CD4-positive, alpha-beta T cell (primary cell): ENCODE data around the gene PSMC6. TPM values are rescaled to one million over a fixed set of nuclear protein-coding genes. Genes with fewer than 3 reads are reported as not detected.

Source experiments
- ATAC-seq: fragments of 200-7000 bp; cut with Tn5 transposase; one replicate; pipeline ENCODE4 v1.10.0; 2022; ENCODE audit warnings: mild to moderate bottlenecking; ENCODE audit not compliant: poor library complexity
- CTCF ChIA-PET: fragments of 350-600 bp; sonication (Branson Sonifier 250); formaldehyde crosslinking; loops from one replicate; lab custom pipeline; 2021; ENCODE audit warnings: antibody characterized with exemption, inconsistent platforms; lab: Charles Lee
- POLR2A ChIA-PET: fragments of 350-600 bp; sonication (Branson Sonifier 250); formaldehyde crosslinking; loops from one replicate; lab custom pipeline; 2021; ENCODE audit warnings: antibody characterized with exemption, inconsistent platforms; lab: Charles Lee
- DNase-seq, 14 experiments: peaks; one replicate each; pipeline ENCODE4 v3.0.0-alpha.2; 2013 to 2020; ENCODE audit warnings: mixed read lengths in 2 of 14
- H3K27ac ChIP-seq, 2 donors: one replicate each; pipeline versions ENCODE4 v1.5.1 to v1.7.0; 2013; ENCODE audit warnings: low read length in 2 of 2, low read depth in 1 of 2, mild to moderate bottlenecking in 1 of 2
- H3K27me3 ChIP-seq, 2 experiments: 1 replicate in 1 of 2; 2 replicates in 1 of 2; pipeline versions ENCODE4 v1.6.1 to v1.7.0; 2013; ENCODE audit warnings: low read length in 2 of 2, control low read depth in 1 of 2, mild to moderate bottlenecking in 1 of 2, moderate library complexity in 1 of 2; ENCODE audit not compliant: insufficient read depth in 2 of 2, control insufficient read depth in 1 of 2
- H3K36me3 ChIP-seq: one replicate; pipeline ENCODE4 v1.6.1; 2013; ENCODE audit warnings: low read length, control low read depth; ENCODE audit not compliant: insufficient read depth
- H3K4me1 ChIP-seq: one replicate; pipeline ENCODE4 v1.6.1; 2013; ENCODE audit warnings: low read length, control low read depth; ENCODE audit not compliant: insufficient read depth
- H3K4me3 ChIP-seq: one replicate; pipeline ENCODE4 v1.5.1; 2013; ENCODE audit warnings: mild to moderate bottlenecking, low read length, moderate library complexity
- H3K9me3 ChIP-seq, 2 experiments: 1 replicate in 1 of 2; 2 replicates in 1 of 2; pipeline versions ENCODE4 v1.6.1 to v1.7.0; 2013; ENCODE audit warnings: low read length in 2 of 2, mild to moderate bottlenecking in 2 of 2, control low read depth in 1 of 2, moderate library complexity in 1 of 2; ENCODE audit not compliant: control insufficient read depth in 1 of 2, insufficient read depth in 1 of 2
- H3K27ac Mint-ChIP-seq: one replicate; pipeline ENCODE4 v1.8.0; 2020; ENCODE audit warnings: mixed read lengths
- H3K27me3 Mint-ChIP-seq: one replicate; pipeline ENCODE4 v1.8.0; 2021; ENCODE audit warnings: mixed read lengths
- H3K36me3 Mint-ChIP-seq: one replicate; pipeline ENCODE4 v1.8.0; 2021; ENCODE audit warnings: low read depth, mixed read lengths
- H3K4me1 Mint-ChIP-seq: one replicate; pipeline ENCODE4 v1.8.0; 2021; ENCODE audit warnings: low read depth, mixed read lengths
- H3K4me3 Mint-ChIP-seq: one replicate; pipeline ENCODE4 v1.8.0; 2020; ENCODE audit warnings: mild to moderate bottlenecking, mixed read lengths
- H3K9me3 Mint-ChIP-seq: one replicate; pipeline ENCODE4 v1.8.0; 2020; ENCODE audit warnings: mixed read lengths
- intact Hi-C, 2 experiments: fragments of 100-400 bp; cut with DNase I in 1 of 2; cut with micrococcal nuclease in 1 of 2; formaldehyde crosslinking; loops; one replicate each; pipeline versions ENCODE4 v1.15.1 to v1.9.0; 2023 to 2025; cut with DNase I, micrococcal nuclease
- total RNA-seq, 174 experiments: library from RNA in 2 of 174; stranded (reverse) in 2 of 174; gene quantifications; one replicate each; pipeline ENCODE4 v1.2.3 and lab custom pipeline; 2021 to 2026
- TF ChIP-seq, protein P1 (sequence below): fragments of 200-600 bp; IDR thresholded peaks from one replicate; pipeline ENCODE4 v1.8.0; 2022; ENCODE audit warnings: antibody characterized with exemption, mild to moderate bottlenecking

The PSMC6 gene
- total RNA-seq, 2 experiments from 2014 or later: 110 to 111 TPM

DNA sequence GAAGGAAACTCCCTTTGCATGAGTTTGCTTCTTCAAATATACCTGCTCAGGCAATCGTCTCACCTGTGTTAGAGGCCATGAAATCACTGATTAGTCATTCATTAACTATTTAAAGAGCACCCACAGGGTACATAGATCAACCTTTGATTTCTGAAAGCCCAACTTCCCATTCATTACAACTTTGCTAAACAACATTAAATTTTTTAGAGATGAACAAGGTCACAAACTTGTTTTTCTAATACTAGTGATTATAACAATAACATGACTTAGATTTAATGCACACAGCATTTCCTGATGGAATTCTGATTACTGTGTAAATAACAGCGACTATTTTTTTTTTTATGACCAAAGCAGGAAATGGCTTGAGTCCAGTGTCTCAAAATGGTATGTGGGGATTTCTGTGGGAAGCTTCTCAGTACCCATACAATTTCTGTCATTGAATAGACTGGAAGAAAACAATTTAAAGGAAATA, 6.3 kb upstream of the PSMC6 start:
- peaks cover 7% of the 10 kb centered on the region for H3K4me1 ChIP-seq
- ChIA-PET CTCF (no interaction called here), POLR2A (no interaction called here)
- intact Hi-C loops: loop anchor here in 1 of 2 experiments (10.0 kb wide), 1 partner anchor 454 kb away; the partner anchor contains the start of gene DDHD1
- Mint-ChIP-seq H3K36me3 (no peaks in the 10 kb centered on the region), H3K4me1 (no peaks in the 10 kb centered on the region), H3K4me3 (no peak overlapping the region), H3K9me3 (no peaks in the 10 kb centered on the region), H3K27ac (no peak overlapping the region), H3K27me3 (no peaks in the 10 kb centered on the region)
- no peaks in the 10 kb centered on the region for H3K9me3 ChIP-seq
- TF ChIP-seq, protein P1, sequence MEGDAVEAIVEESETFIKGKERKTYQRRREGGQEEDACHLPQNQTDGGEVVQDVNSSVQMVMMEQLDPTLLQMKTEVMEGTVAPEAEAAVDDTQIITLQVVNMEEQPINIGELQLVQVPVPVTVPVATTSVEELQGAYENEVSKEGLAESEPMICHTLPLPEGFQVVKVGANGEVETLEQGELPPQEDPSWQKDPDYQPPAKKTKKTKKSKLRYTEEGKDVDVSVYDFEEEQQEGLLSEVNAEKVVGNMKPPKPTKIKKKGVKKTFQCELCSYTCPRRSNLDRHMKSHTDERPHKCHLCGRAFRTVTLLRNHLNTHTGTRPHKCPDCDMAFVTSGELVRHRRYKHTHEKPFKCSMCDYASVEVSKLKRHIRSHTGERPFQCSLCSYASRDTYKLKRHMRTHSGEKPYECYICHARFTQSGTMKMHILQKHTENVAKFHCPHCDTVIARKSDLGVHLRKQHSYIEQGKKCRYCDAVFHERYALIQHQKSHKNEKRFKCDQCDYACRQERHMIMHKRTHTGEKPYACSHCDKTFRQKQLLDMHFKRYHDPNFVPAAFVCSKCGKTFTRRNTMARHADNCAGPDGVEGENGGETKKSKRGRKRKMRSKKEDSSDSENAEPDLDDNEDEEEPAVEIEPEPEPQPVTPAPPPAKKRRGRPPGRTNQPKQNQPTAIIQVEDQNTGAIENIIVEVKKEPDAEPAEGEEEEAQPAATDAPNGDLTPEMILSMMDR: no peak
- DNase-seq (no peak), ATAC-seq (no peak)
- H3K27me3 ChIP-seq: no peaks in the 10 kb centered on the region
- no peak overlapping the region for H3K27ac ChIP-seq
- H3K36me3 ChIP-seq: no peaks in the 10 kb centered on the region
- H3K4me3 ChIP-seq: no peak overlapping the region

DNA sequence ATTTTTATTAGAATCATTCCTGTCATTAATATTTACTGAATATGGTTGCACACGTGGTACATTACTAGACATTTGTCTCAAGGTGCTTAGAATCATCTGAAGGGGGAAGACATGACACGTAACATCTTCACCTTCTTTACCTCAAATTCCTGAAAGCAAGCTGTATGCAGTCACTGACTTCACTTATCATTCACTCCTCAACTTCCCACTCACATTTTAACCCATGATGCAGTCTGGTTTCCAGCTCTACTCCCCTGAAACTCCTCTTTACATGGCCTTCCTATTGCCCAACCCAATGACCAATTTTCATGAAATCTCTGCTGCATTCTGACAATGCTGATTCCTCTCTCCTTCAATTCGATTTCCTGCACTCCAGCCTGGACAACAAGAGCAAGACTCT, 5.8 kb upstream of the PSMC6 start:
- no peak overlapping the region for H3K4me3 ChIP-seq
- H3K36me3 ChIP-seq: no peaks in the 10 kb centered on the region
- H3K27me3 Mint-ChIP-seq: no peaks in the 10 kb centered on the region
- intact Hi-C loops: loop anchor here in 1 of 2 experiments (10.0 kb wide), 1 partner anchor 454 kb away; the partner anchor contains the start of gene DDHD1
- no peaks in the 10 kb centered on the region for H3K36me3 Mint-ChIP-seq
- POLR2A ChIA-PET: no interaction called here
- H3K9me3 Mint-ChIP-seq: no peaks in the 10 kb centered on the region
- DNase-seq (no peak), ATAC-seq (no peak)
- CTCF ChIA-PET: no interaction called here
- H3K4me3 Mint-ChIP-seq: no peak overlapping the region
- no peaks in the 10 kb centered on the region for H3K9me3 ChIP-seq
- TF ChIP-seq, protein P1: no peak
- peaks cover 2% of the 10 kb centered on the region for H3K4me1 Mint-ChIP-seq
- H3K27ac Mint-ChIP-seq: no peak overlapping the region
- no peaks in the 10 kb centered on the region for H3K27me3 ChIP-seq
- peaks cover 8% of the 10 kb centered on the region for H3K4me1 ChIP-seq
- H3K27ac ChIP-seq: no peak overlapping the region

DNA sequence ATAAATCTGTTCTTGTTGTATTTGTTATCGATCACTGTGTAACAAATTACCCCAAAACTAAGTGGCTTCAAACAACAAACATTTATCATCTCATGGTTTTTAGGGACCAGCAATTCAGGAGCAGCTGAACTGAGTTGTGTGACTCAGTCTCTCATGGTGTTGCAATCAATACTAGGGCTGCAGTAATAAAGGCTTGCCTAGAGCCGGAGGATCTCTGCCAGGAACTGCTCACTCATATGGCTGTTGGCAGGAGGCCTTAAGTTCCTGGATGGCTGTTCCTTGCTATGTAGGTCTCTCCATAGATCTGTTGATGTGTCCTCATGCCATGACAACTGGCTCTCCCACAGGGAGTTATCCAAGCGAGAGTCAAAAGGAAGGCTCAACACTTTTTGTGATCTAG, 3.8 kb upstream of the PSMC6 start:
- Mint-ChIP-seq H3K27me3 (no peaks in the 10 kb centered on the region), H3K36me3 (peaks cover 18% of the 10 kb centered on the region), H3K4me1 (peaks cover 22% of the 10 kb centered on the region), H3K4me3 (no peak overlapping the region), H3K27ac (no peak overlapping the region), H3K9me3 (no peaks in the 10 kb centered on the region)
- CTCF ChIA-PET: no interaction called here
- no peaks in the 10 kb centered on the region for H3K9me3 ChIP-seq
- no peak overlapping the region for H3K4me3 ChIP-seq
- no peaks in the 10 kb centered on the region for H3K27me3 ChIP-seq
- POLR2A ChIA-PET: no interaction called here
- peaks cover 13% of the 10 kb centered on the region for H3K4me1 ChIP-seq
- intact Hi-C loops: loop anchor here in 1 of 2 experiments (10.0 kb wide), 1 partner anchor 452 kb away; the partner anchor contains the start of gene DDHD1
- H3K27ac ChIP-seq: no peak overlapping the region
- TF ChIP-seq, protein P1: no peak
- no peaks in the 10 kb centered on the region for H3K36me3 ChIP-seq
- ATAC-seq (no peak), DNase-seq (peak in 2 of 14 experiments; percentile 33 to 51)
